ENCODE data around the gene TSPAN16.

Gene TSPAN16

DNA sequence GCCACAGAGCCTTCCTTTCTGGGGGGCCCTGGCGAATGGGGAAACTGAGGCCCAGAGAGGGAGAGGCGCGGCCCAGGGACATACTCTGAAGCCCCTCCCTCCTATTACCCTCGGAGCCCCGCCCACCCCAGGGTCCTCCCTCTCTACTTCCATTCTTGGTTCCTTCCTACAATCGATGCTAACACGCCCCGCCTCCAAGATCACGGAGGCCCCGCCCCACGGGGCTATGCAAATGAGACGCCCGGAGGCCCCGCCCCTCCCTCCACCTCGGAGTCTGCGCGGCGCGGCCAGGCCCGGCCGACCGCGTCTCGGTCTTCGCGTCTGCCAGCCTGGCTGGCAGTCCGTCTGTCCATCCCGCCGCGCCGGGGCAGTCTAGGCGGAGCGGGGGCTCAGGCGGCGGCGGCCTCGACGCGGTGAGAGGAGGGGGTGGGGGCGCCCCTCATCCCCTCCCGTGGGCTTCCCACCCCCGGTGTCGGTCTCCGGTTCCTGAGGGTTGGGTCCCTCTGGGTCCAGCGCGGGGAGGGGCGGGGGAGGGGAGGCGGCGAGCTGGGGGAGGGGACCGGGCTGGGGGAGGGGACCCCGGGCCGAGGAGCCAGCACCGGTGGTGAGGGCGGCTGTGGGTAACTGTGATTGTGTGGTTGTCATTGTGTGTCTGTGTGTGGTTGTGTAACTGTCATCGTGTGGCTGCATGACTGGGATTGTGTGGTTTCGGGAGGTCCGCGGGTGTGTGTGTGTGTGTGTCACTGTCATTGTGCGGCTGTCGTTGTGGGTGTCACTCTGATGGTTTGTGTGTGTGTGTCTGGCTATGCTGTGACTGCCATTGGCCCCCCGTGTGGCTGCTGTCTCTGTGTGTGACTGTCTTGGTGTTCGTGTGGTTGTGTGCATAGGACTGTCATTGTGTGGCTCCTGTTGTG lies 59.5 kb downstream of the TSPAN16 start, which contains the start of gene PLPPR2 (continued):
- TF ChIP-seq GLI4 (tag by site-specific recombination; IDR thresholded peaks at IDR 0.05) = peak; percentile 77
- no peak for TF ChIP-seq ZFP41 (tag by site-specific recombination; IDR thresholded peaks at IDR 0.05; ENCODE audit: borderline replicate concordance)
- no peak for TF ChIP-seq ZNF701 (tag by site-specific recombination; IDR thresholded peaks at IDR 0.05)
- TF ChIP-seq, protein P1, sequence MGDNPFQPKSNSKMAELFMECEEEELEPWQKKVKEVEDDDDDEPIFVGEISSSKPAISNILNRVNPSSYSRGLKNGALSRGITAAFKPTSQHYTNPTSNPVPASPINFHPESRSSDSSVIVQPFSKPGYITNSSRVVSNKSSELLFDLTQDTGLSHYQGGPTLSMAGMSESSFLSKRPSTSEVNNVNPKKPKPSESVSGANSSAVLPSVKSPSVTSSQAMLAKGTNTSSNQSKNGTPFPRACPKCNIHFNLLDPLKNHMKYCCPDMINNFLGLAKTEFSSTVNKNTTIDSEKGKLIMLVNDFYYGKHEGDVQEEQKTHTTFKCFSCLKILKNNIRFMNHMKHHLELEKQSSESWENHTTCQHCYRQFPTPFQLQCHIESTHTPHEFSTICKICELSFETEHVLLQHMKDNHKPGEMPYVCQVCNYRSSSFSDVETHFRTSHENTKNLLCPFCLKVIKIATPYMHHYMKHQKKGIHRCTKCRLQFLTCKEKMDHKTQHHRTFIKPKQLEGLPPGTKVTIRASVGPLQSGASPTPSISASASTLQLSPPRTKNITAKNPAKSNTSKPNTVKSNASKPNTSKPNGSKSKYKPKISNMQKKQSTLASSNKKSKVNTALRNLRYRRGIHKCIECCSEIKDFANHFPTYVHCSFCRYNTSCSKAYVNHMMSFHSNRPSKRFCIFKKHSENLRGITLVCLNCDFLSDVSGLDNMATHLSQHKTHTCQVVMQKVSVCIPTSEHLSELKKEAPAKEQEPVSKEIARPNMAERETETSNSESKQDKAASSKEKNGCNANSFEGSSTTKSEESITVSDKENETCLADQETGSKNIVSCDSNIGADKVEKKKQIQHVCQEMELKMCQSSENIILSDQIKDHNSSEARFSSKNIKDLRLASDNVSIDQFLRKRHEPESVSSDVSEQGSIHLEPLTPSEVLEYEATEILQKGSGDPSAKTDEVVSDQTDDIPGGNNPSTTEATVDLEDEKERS (tag by site-specific recombination; IDR thresholded peaks at IDR 0.05) = no peak
- TF ChIP-seq HOXA7 (CRISPR knock-in tag; IDR thresholded peaks at IDR 0.05; ENCODE audit: borderline replicate concordance) = no peak
- TF ChIP-seq, protein P2, sequence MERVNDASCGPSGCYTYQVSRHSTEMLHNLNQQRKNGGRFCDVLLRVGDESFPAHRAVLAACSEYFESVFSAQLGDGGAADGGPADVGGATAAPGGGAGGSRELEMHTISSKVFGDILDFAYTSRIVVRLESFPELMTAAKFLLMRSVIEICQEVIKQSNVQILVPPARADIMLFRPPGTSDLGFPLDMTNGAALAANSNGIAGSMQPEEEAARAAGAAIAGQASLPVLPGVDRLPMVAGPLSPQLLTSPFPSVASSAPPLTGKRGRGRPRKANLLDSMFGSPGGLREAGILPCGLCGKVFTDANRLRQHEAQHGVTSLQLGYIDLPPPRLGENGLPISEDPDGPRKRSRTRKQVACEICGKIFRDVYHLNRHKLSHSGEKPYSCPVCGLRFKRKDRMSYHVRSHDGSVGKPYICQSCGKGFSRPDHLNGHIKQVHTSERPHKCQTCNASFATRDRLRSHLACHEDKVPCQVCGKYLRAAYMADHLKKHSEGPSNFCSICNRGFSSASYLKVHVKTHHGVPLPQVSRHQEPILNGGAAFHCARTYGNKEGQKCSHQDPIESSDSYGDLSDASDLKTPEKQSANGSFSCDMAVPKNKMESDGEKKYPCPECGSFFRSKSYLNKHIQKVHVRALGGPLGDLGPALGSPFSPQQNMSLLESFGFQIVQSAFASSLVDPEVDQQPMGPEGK (tag by site-specific recombination; IDR thresholded peaks at IDR 0.05) = no peak
- TF ChIP-seq, protein P3, sequence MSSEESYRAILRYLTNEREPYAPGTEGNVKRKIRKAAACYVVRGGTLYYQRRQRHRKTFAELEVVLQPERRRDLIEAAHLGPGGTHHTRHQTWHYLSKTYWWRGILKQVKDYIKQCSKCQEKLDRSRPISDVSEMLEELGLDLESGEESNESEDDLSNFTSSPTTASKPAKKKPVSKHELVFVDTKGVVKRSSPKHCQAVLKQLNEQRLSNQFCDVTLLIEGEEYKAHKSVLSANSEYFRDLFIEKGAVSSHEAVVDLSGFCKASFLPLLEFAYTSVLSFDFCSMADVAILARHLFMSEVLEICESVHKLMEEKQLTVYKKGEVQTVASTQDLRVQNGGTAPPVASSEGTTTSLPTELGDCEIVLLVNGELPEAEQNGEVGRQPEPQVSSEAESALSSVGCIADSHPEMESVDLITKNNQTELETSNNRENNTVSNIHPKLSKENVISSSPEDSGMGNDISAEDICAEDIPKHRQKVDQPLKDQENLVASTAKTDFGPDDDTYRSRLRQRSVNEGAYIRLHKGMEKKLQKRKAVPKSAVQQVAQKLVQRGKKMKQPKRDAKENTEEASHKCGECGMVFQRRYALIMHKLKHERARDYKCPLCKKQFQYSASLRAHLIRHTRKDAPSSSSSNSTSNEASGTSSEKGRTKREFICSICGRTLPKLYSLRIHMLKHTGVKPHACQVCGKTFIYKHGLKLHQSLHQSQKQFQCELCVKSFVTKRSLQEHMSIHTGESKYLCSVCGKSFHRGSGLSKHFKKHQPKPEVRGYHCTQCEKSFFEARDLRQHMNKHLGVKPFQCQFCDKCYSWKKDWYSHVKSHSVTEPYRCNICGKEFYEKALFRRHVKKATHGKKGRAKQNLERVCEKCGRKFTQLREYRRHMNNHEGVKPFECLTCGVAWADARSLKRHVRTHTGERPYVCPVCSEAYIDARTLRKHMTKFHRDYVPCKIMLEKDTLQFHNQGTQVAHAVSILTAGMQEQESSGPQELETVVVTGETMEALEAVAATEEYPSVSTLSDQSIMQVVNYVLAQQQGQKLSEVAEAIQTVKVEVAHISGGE (tag by site-specific recombination; conservative IDR thresholded peaks at IDR 0.05; ENCODE audit: low read depth) = no peak
- no peak; the same call in 1 of the 2 replicates for TF ChIP-seq ZNF248 (tag by site-specific recombination; IDR thresholded peaks at IDR 0.05)
- no peak for TF ChIP-seq ZNF529 (tag by site-specific recombination; IDR thresholded peaks at IDR 0.05; ENCODE audit: insufficient replicate concordance)
- TF ChIP-seq ZNF16 (tag by site-specific recombination; IDR thresholded peaks at IDR 0.05; ENCODE audit: low read depth) = no peak
- TF ChIP-seq, protein P4, sequence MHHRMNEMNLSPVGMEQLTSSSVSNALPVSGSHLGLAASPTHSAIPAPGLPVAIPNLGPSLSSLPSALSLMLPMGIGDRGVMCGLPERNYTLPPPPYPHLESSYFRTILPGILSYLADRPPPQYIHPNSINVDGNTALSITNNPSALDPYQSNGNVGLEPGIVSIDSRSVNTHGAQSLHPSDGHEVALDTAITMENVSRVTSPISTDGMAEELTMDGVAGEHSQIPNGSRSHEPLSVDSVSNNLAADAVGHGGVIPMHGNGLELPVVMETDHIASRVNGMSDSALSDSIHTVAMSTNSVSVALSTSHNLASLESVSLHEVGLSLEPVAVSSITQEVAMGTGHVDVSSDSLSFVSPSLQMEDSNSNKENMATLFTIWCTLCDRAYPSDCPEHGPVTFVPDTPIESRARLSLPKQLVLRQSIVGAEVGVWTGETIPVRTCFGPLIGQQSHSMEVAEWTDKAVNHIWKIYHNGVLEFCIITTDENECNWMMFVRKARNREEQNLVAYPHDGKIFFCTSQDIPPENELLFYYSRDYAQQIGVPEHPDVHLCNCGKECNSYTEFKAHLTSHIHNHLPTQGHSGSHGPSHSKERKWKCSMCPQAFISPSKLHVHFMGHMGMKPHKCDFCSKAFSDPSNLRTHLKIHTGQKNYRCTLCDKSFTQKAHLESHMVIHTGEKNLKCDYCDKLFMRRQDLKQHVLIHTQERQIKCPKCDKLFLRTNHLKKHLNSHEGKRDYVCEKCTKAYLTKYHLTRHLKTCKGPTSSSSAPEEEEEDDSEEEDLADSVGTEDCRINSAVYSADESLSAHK (tag by site-specific recombination; IDR thresholded peaks at IDR 0.05) = peak; percentile 60; the same call in 1 of the 2 replicates
- no peak; the same call in 1 of the 2 replicates for TF ChIP-seq KLF8 (tag by site-specific recombination; IDR thresholded peaks at IDR 0.05)
- peak; percentile 48; the same call in 1 of the 2 replicates for TF ChIP-seq ZBTB48 (tag by site-specific recombination; IDR thresholded peaks at IDR 0.05)
- TF ChIP-seq ZNF132 (tag by site-specific recombination; IDR thresholded peaks at IDR 0.05; ENCODE audit: borderline replicate concordance) = no peak
- no peak for TF ChIP-seq ZNF571 (tag by site-specific recombination; IDR thresholded peaks at IDR 0.05)
- peak; percentile 57 for TF ChIP-seq KLF1 (tag by site-specific recombination; IDR thresholded peaks at IDR 0.05)
- no peak for TF ChIP-seq ZNF521 (tag by site-specific recombination; IDR thresholded peaks at IDR 0.05)
- 0 out of 2 replicates have a peak, but pooled peaks have one; percentile 42 for TF ChIP-seq GLIS2 (tag by site-specific recombination; IDR thresholded peaks at IDR 0.05)
- TF ChIP-seq ZNF777 (tag by site-specific recombination; IDR thresholded peaks at IDR 0.05; ENCODE audit: borderline replicate concordance) = no peak
- TF ChIP-seq, protein P5, sequence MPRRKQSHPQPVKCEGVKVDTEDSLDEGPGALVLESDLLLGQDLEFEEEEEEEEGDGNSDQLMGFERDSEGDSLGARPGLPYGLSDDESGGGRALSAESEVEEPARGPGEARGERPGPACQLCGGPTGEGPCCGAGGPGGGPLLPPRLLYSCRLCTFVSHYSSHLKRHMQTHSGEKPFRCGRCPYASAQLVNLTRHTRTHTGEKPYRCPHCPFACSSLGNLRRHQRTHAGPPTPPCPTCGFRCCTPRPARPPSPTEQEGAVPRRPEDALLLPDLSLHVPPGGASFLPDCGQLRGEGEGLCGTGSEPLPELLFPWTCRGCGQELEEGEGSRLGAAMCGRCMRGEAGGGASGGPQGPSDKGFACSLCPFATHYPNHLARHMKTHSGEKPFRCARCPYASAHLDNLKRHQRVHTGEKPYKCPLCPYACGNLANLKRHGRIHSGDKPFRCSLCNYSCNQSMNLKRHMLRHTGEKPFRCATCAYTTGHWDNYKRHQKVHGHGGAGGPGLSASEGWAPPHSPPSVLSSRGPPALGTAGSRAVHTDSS (tag by site-specific recombination; IDR thresholded peaks at IDR 0.05) = no peak
- no peak for TF ChIP-seq ZNF501 (tag by site-specific recombination; IDR thresholded peaks at IDR 0.05)
- peak; percentile 68; the same call in 1 of the 2 replicates for TF ChIP-seq REPIN1 (tag by site-specific recombination; IDR thresholded peaks at IDR 0.05; ENCODE audit: low read depth)
- TF ChIP-seq, protein P6, sequence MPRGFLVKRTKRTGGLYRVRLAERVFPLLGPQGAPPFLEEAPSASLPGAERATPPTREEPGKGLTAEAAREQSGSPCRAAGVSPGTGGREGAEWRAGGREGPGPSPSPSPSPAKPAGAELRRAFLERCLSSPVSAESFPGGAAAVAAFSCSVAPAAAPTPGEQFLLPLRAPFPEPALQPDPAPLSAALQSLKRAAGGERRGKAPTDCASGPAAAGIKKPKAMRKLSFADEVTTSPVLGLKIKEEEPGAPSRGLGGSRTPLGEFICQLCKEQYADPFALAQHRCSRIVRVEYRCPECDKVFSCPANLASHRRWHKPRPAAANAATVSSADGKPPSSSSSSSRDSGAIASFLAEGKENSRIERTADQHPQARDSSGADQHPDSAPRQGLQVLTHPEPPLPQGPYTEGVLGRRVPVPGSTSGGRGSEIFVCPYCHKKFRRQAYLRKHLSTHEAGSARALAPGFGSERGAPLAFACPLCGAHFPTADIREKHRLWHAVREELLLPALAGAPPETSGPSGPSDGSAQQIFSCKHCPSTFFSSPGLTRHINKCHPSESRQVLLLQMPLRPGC (tag by site-specific recombination; IDR thresholded peaks at IDR 0.05) = peak; percentile 39; the same call in 1 of the 2 replicates
- no peak for TF ChIP-seq SALL2 (tag by site-specific recombination; IDR thresholded peaks at IDR 0.05; ENCODE audit: borderline replicate concordance)
